Tibial nerve (tissue), 4 donors: Measurements from ENCODE around the gene BUB1B. TPM values are rescaled to one million over a fixed set of nuclear protein-coding genes. Genes with fewer than 3 reads are reported as not detected.

ENCODE experiments used
- DNase-seq, 2 donors: peaks; one replicate each; pipeline ENCODE4 v3.0.0-alpha.2; 2019; ENCODE audit warnings: low spot score in 2 of 2
- H3K27ac ChIP-seq, 4 donors: fragments of 200-600 bp; sonication (generic) in 3 of 4; one replicate each; pipeline ENCODE4 v1.5.1; 2017 to 2019; ENCODE audit warnings: mild to moderate bottlenecking in 1 of 4
- H3K27me3 ChIP-seq, 2 donors: fragments of 200-600 bp; sonication (generic) in 1 of 2; one replicate each; pipeline versions ENCODE4 v1.5.1 to v1.6.0; 2017 to 2019
- H3K36me3 ChIP-seq, 3 donors: fragments of 200-600 bp; sonication (generic); one replicate each; pipeline ENCODE4 v1.5.1; 2018 to 2019
- H3K4me1 ChIP-seq, 4 donors: fragments of 200-600 bp; sonication (generic) in 3 of 4; one replicate each; pipeline ENCODE4 v1.5.1; 2017 to 2019
- H3K4me3 ChIP-seq, 4 donors: fragments of 200-600 bp; sonication (generic) in 3 of 4; one replicate each; pipeline ENCODE4 v1.5.1; 2017 to 2019; ENCODE audit warnings: mild to moderate bottlenecking in 1 of 4, moderate library complexity in 1 of 4
- H3K9me3 ChIP-seq, 4 donors: fragments of 200-600 bp; sonication (generic) in 3 of 4; one replicate each; pipeline ENCODE4 v1.5.1; 2017 to 2019
- EP300 ChIP-seq, 2 donors: sonication (generic); formaldehyde crosslinking; IDR thresholded peaks; one replicate each; pipeline ENCODE4 v1.6.1; 2017; ENCODE audit warnings: antibody characterized with exemption in 2 of 2, mild to moderate bottlenecking in 1 of 2
- POLR2A ChIP-seq, 2 donors: fragments of 450-650 bp; IDR thresholded peaks; one replicate each; pipeline ENCODE4 v1.6.1; 2017; ENCODE audit warnings: antibody characterized with exemption in 2 of 2, mild to moderate bottlenecking in 2 of 2, moderate library complexity in 2 of 2
- WGBS, 2 donors: methylation state at CpG; one replicate each; pipeline ENCODE4 v1.1.5; 2018; 5-methylcytosine and 5-hydroxymethylcytosine counted together
- total RNA-seq, 4 donors: library from RNA; depleted of rRNA; stranded (reverse); fragments of >200 nt; gene quantifications; one replicate each; pipeline ENCODE4 v1.1.0, GENCODE V29; 2016
- TF ChIP-seq, protein P1 (sequence below), 5 experiments: fragments of 200-600 bp in 3 of 5; fragments of 450-650 bp in 2 of 5; sonication (generic) in 3 of 5; IDR thresholded peaks; one replicate each; pipeline ENCODE4 v1.5.1; 2016 to 2019; ENCODE audit warnings: antibody characterized with exemption in 5 of 5, mild to moderate bottlenecking in 3 of 5, moderate library complexity in 2 of 5

The BUB1B gene
- total RNA-seq, 4 donors from 2014 or later, result 0.22 to 6.9 (median 3.9) TPM; not detected in 1

DNA sequence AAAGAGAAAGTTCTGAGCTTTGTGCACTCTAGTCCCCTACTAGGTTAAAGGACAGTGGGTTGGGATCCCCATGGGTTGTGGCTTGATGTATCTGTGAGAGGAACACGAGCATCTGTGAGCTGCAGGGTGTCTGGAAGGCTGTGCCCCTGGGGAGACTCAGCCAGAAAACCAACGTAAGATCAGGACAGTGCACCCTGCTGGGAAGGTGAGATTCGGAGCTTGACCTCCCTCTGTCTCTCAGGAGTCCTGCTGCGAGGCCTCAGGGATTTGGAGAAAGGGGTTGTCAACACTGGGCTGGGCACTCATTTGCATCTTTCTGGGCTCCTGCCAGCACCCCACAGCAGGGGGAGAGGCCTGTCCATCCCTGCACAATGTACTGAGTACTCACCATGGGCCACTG is 106.8 kb downstream of the BUB1B start:
- DNase-seq, result no peak
- 70 to 74% methylated on average over 4 of the region's 4 CpGs for WGBS, 2 donors
- Histone ChIP-seq H3K27me3 (no peaks in the 10 kb centered on the region), H3K9me3 (no peaks in the 10 kb centered on the region), H3K4me1 (no peaks in the 10 kb centered on the region), H3K27ac (no peak overlapping the region), H3K4me3 (no peak overlapping the region), H3K36me3 (no peaks in the 10 kb centered on the region)
- TF ChIP-seq, protein P1, sequence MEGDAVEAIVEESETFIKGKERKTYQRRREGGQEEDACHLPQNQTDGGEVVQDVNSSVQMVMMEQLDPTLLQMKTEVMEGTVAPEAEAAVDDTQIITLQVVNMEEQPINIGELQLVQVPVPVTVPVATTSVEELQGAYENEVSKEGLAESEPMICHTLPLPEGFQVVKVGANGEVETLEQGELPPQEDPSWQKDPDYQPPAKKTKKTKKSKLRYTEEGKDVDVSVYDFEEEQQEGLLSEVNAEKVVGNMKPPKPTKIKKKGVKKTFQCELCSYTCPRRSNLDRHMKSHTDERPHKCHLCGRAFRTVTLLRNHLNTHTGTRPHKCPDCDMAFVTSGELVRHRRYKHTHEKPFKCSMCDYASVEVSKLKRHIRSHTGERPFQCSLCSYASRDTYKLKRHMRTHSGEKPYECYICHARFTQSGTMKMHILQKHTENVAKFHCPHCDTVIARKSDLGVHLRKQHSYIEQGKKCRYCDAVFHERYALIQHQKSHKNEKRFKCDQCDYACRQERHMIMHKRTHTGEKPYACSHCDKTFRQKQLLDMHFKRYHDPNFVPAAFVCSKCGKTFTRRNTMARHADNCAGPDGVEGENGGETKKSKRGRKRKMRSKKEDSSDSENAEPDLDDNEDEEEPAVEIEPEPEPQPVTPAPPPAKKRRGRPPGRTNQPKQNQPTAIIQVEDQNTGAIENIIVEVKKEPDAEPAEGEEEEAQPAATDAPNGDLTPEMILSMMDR (IDR thresholded peaks at IDR 0.05), result no peak
- TF ChIP-seq POLR2A (IDR thresholded peaks at IDR 0.05) (no peak), EP300 (IDR thresholded peaks at IDR 0.05) (no peak)

DNA sequence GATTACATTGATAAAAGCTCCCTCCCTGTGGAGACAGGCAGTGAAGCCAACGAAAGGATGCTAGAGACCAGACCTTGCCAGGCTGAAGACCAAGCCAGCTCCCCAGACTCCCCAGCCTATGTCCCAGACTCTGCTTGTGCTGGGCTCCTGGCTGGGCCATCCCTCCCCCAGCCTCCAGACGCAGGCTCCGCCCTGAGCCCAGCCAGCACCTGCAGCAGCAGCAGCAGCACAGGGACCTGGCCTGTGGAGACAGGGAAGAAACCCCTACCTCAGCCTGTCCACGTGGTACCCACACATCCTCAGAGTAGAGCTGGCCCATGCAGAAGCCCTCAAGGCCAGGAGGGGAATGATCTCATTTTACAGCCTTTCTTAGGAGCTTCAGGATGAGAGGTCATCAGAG is 108.7 kb downstream of the BUB1B start:
- WGBS, 2 donors, result 72 to 75% methylated on average over 4 of the region's 4 CpGs
- Histone ChIP-seq H3K9me3 (no peaks in the 10 kb centered on the region), H3K36me3 (no peaks in the 10 kb centered on the region), H3K4me3 (no peak overlapping the region), H3K4me1 (no peaks in the 10 kb centered on the region), H3K27ac (no peak overlapping the region), H3K27me3 (no peaks in the 10 kb centered on the region)
- no peak for DNase-seq
- TF ChIP-seq POLR2A (IDR thresholded peaks at IDR 0.05) (no peak), EP300 (IDR thresholded peaks at IDR 0.05) (no peak)
- TF ChIP-seq, protein P1 (IDR thresholded peaks at IDR 0.05), result no peak

DNA sequence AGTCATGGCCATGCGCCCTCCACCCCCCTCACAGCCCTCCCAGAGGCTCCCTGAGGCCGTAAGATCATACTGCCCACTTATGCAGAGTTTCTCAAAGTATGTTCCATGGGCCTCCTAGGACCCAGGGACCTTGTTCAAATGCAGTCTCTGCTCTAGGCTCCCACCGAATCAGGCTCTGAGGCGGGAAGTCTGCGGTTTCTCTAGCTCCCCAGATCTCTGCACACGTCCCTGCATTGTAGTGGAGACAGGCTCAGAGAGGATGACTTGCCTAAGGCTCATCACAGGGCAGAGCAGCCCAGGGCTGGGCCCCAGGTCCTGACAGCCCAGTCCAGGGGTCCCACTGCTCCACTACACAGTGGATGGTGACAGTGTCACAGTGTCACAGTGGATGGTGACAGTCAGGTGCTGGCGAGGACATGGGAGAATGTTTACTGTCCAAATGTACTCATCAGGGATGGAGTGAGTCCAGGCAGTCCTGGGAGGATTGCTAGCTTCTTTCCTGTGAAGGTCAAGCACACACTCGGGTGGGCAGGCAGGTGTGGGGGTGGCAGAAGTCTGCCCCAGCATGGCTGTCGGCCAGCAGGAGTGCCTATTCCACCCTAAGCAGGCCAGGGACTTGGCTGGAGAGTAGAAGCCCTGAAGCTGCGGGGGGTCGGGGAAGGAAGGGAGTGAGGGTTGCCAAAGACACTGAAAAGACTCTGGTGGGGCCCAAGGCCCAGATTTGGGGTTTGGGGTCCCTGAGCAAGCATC is 109.6 kb downstream of the BUB1B start:
- Histone ChIP-seq H3K9me3 (no peaks in the 10 kb centered on the region), H3K36me3 (no peaks in the 10 kb centered on the region), H3K4me1 (peaks cover 0 to 3% (median 0%) of the 10 kb centered on the region in 4 donors), H3K27me3 (no peaks in the 10 kb centered on the region), H3K4me3 (no peak overlapping the region), H3K27ac (no peak overlapping the region)
- DNase-seq, result no peak
- 75 to 78% methylated on average over 11 of the region's 11 CpGs for WGBS, 2 donors
- TF ChIP-seq POLR2A (IDR thresholded peaks at IDR 0.05) (no peak), EP300 (IDR thresholded peaks at IDR 0.05) (no peak)
- TF ChIP-seq, protein P1 (IDR thresholded peaks at IDR 0.05), result no peak

Other genes with a start within 250 kb of the BUB1B start
- 10 to 100 TPM in 2 of 4 donors, 1 to 10 TPM in 2; 2.4 to 18.6 (median 9.1) TPM for gene GPR176, start 240.8 kb upstream of the BUB1B start, total RNA-seq
- 10 to 100 TPM; 42.3 to 58.8 (median 54.1) TPM for gene EIF2AK4, start 227.0 kb upstream of the BUB1B start, total RNA-seq
- 100 to 1,000 TPM; 194 to 357 (median 229) TPM for gene SRP14, start 121.9 kb upstream of the BUB1B start, total RNA-seq
- gene BMF, start 52.2 kb upstream of the BUB1B start, total RNA-seq, result 1 to 10 TPM; 2.7 to 6.3 (median 4.2) TPM
- 1 to 10 TPM in 1 of 4 donors, under 1 TPM in 1, not detected in 2; 0.84 to 2.0 TPM for gene PAK6, start 78.0 kb downstream of the BUB1B start, total RNA-seq
- not detected for gene ANKRD63, start 122.0 kb downstream of the BUB1B start, total RNA-seq
- 10 to 100 TPM; 14.9 to 42.3 (median 17.0) TPM for gene PLCB2, start 146.9 kb downstream of the BUB1B start, total RNA-seq
- gene INAFM2, start 162.6 kb downstream of the BUB1B start, total RNA-seq, result 10 to 100 TPM; 13.8 to 25.9 (median 20.5) TPM
- gene CCDC9B, start 179.9 kb downstream of the BUB1B start, total RNA-seq, result 10 to 100 TPM; 19.3 to 22.8 (median 21.2) TPM
- not detected for gene PHGR1, start 190.0 kb downstream of the BUB1B start, total RNA-seq
- gene DISP2, start 197.2 kb downstream of the BUB1B start, total RNA-seq, result under 1 TPM; under 0.01 to 0.22 (median 0.10) TPM
- gene KNSTRN, start 221.7 kb downstream of the BUB1B start, total RNA-seq, result 1 to 10 TPM; 3.3 to 7.1 (median 4.2) TPM
- 10 to 100 TPM; 62.8 to 88.6 (median 76.7) TPM for gene IVD, start 244.7 kb downstream of the BUB1B start, total RNA-seq